GM13977 (cell line): Measurements from ENCODE around the gene CYTH3.

ENCODE experiments used
- DNase-seq: peaks from one replicate; pipeline ENCODE4 v3.0.0; 2012; ENCODE audit warnings: low spot score
- in situ Hi-C: fragments of 300-500 bp; cut with MboI; formaldehyde crosslinking; loops from one replicate; pipeline ENCODE4 v1.12.0; 2022; ENCODE audit warnings: low sequenced_read_pairs, low pct_unique_long_range_greater_than_20kb, mixed read lengths, inconsistent platforms; ENCODE audit not compliant: unreplicated experiment
- TF ChIP-seq, protein P1 (sequence below): IDR thresholded peaks from 2 replicates; pipeline ENCODE4 v1.5.1; 2012; ENCODE audit warnings: mild to moderate bottlenecking, control low read depth; ENCODE audit not compliant: insufficient read depth; ENCODE audit errors: extremely low read depth, missing control alignments

Gene CYTH3

GRCh38 chr7:6116211-6116610 lies 156.2 kb downstream of the CYTH3 start:
- DNase-seq, result no peak
- in situ Hi-C loops, result no loop called here
- TF ChIP-seq, protein P1, sequence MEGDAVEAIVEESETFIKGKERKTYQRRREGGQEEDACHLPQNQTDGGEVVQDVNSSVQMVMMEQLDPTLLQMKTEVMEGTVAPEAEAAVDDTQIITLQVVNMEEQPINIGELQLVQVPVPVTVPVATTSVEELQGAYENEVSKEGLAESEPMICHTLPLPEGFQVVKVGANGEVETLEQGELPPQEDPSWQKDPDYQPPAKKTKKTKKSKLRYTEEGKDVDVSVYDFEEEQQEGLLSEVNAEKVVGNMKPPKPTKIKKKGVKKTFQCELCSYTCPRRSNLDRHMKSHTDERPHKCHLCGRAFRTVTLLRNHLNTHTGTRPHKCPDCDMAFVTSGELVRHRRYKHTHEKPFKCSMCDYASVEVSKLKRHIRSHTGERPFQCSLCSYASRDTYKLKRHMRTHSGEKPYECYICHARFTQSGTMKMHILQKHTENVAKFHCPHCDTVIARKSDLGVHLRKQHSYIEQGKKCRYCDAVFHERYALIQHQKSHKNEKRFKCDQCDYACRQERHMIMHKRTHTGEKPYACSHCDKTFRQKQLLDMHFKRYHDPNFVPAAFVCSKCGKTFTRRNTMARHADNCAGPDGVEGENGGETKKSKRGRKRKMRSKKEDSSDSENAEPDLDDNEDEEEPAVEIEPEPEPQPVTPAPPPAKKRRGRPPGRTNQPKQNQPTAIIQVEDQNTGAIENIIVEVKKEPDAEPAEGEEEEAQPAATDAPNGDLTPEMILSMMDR, result no peak
